GM21737 (cell line): ENCODE results near the gene MESP2.

Experiments
- ATAC-seq: cut with Tn5 transposase; IDR thresholded peaks from one replicate; pipeline ENCODE4 v1.9.1; 2021; ENCODE audit warnings: mild to moderate bottlenecking, moderate library complexity; ENCODE audit not compliant: unreplicated experiment

MESP2 gene

DNA sequence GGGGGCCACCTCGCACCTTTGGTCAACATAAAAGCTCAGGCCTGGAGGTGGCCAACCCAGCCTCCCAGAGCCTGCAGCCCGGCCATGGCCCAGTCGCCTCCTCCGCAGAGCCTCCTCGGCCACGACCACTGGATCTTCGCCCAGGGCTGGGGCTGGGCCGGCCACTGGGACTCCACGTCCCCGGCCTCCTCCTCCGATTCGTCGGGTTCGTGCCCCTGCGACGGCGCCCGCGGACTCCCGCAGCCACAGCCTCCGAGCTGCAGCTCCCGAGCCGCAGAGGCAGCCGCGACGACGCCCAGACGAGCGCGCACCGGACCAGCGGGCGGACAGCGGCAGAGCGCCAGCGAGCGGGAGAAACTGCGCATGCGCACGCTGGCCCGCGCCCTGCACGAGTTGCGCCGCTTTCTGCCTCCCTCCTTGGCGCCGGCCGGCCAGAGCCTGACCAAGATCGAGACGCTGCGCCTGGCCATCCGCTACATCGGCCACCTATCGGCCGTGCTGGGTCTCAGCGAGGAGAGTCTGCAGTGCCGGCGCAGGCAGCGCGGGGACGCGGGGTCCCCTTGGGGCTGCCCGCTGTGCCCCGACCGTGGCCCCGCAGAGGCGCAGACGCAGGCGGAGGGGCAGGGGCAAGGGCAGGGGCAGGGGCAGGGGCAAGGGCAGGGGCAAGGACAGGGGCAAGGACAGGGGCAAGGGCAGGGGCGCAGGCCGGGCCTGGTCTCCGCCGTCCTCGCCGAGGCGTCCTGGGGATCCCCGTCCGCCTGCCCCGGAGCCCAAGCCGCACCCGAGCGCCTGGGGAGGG lies at the start of gene MESP2:
Gene MESP2 (plus strand): TSS at position 59 of the 799 bp plus-strand sequence. CDS start 26 bp downstream, at position 85.
- ATAC-seq, result no peak

GRCh38 chr15:89728254-89728653 lies 47.9 kb upstream of the MESP2 start:
- no peak for ATAC-seq

DNA sequence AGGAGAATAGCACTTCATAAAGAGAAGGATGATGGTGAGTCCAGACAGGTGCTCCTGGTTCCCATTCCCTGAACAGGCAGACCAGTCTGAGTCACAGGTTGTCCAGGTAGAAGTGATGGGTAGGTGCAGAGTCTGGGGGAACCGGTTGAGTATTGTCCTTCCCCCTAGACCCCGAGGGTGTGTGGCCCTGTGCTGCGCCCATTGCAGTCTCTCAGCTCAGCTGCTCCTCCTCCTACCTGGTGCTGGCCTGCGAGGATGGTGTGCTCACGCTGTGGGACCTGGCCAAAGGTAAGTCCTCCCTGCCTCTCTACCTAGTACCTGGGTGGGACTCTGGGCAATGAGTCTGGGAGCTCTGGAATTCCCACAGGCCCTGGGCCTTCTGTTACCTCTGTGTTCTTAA lies 44.9 kb upstream of the MESP2 start:
- ATAC-seq, result no peak

DNA sequence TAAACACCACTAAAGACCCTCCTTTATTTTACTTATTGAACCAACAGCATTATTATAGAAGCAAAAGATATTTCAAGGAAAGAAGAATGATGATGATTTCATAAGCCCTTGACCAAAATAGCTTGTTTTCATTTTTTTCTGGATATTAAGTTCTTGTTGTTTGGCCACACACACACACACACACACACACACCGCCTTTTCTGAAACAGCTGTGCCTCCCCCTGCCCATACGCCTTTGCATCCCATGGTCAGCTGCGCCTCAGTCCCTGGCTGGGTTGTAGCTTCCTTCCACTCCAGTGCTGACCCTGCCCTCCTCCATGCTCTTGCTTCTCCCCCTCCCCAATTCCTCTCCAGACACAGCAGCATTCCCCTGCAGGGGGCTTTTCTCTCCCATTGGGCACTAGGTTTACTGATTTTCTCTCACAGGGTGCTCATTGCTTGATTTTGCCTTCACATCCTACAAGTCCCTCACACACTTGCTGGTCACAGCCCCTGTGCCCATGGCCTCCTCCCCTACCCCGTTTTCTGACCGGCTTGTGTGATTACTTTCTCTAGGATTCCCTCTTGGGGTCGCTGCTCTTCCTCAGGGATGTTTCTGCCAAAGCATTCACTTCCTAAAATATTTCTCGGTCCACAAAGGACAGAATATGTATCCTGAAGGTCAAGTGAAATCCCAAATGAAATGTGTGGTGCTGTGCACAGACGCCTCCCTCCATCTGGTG lies 43.5 kb upstream of the MESP2 start:
- ATAC-seq, result no peak

DNA sequence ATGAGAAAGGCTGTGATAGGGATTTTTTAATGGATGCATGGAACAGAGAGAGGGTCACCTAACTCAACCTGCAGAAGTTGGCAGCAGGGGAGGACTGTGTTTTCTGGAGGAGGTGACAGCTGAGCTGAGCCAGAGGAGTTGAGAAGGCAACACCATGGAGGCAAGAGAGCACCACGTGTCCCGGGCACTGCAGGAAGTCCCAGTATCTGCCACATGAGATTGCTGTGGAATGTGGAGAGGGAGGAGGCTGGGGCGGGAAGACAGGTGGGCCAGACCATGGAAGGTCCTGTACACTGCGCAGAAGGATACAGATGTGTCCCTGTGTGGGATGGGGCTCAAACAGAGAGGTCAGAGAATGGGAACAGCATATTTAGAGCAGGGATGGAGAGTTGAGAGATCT lies 40.4 kb upstream of the MESP2 start:
- no peak for ATAC-seq

GRCh38 chr15:89740137-89740536 lies 36.0 kb upstream of the MESP2 start:
- no peak for ATAC-seq

GRCh38 chr15:89743011-89743410 lies 33.1 kb upstream of the MESP2 start:
- ATAC-seq, result no peak

DNA sequence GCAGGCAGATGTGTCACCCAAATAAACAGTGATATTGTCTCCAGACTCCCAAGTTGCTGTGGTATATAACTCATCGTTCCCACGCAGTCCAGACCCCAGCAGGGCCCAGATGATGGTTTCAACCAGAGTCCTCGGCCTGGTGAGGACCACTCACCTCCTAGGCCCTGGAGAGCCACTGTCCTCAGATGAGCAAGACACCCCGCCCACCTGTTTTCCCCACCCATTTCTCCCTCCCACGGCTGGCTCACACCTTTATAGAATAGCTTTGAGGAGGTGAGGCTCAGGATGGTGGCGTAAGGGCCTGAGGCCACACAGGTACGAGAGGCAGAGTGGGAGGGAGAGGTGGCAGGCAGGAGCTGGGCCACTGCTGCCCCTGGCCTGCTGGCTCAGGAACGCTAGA lies 32.5 kb upstream of the MESP2 start:
- ATAC-seq, result no peak

GRCh38 chr15:89745131-89745530 lies 31.0 kb upstream of the MESP2 start:
- ATAC-seq, result no peak

GRCh38 chr15:89745768-89746167 lies 30.4 kb upstream of the MESP2 start:
- no peak for ATAC-seq

DNA sequence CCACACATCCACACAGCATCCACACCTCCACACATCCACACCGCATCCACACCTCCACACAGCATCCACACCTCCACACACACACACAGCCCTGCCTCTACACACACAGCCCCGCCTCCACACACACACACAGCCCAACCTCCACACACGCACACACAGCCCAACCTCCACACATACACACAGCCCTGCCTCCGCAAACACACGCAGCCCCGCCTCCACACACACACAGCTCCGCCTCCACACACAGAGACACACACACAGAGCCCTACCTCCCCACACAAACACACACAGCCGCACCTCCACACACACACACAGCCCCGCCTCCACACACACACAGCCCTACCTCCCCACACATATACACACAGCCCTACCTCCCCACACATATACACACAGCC lies 29.7 kb upstream of the MESP2 start:
- no peak for ATAC-seq

GRCh38 chr15:89747708-89748682 lies 28.1 kb upstream of the MESP2 start:
- no peak for ATAC-seq

DNA sequence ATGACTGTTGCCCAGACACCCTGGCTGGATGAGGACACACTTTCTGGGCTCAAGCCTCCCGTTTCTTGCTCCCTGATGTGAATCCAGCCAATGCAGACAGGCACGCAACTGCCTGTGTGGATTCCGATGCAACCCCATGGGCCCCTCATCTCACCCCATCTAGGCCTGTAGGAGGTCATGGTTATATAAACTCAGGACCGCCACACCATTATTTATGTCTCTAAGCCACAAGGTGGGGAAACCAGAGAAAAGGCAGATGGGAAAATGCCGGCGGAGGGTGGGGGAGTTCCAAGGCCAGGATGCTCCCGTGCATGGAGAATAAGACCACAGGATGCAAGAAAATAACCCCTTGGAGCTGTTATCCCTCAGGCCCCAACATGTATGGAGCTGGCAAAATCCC lies 27.1 kb upstream of the MESP2 start:
- ATAC-seq, result no peak

DNA sequence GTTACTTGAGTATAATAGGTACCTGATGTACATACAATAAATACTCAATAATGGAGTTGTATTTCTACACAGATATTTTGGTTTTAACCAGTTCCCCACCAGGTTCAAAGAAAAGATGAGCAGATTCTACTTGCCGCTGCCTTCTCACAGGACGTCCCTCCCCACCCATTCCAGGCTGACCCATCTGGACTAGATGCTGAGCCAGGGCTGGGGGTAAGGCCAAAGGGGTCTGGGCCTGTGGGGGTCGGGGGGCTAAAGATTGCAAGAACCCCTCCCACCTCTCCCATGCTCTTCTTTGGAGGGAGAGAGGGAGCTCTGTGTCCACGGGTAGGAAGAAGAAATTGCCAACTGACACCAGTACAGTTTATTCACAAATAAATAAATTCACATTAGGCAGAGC lies 26.6 kb upstream of the MESP2 start:
- ATAC-seq, result no peak

DNA sequence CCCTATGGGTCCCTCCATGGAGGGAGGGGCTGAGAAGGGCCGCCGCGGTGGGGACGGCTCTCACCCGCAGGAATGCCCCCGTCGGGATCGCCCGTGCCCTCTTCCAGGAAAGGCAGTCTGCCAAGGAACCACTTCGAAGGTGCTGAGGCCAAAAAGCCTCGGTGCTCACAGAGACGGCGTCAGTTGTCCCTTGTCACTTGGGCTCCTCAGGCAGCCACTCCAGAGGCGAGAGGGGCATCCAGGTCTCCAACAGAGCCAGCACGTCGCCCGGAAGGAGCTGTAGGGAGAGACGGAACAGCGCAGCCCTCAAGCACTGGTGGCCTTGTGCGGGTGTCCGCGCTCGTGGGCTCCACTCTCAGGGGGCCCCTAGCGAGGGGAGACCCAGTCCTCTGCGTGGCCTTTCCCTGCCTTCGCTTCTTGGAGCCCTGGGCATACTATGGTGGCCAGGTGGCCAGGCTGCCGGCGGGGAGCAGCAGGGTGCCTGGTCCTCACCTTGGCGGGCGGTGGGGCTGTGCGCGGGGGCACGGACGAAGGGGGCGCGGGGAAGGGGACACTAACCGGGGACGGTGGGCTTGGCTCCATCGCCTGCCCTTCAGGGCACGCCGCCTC lies 26.1 kb upstream of the MESP2 start:
- no peak for ATAC-seq

DNA sequence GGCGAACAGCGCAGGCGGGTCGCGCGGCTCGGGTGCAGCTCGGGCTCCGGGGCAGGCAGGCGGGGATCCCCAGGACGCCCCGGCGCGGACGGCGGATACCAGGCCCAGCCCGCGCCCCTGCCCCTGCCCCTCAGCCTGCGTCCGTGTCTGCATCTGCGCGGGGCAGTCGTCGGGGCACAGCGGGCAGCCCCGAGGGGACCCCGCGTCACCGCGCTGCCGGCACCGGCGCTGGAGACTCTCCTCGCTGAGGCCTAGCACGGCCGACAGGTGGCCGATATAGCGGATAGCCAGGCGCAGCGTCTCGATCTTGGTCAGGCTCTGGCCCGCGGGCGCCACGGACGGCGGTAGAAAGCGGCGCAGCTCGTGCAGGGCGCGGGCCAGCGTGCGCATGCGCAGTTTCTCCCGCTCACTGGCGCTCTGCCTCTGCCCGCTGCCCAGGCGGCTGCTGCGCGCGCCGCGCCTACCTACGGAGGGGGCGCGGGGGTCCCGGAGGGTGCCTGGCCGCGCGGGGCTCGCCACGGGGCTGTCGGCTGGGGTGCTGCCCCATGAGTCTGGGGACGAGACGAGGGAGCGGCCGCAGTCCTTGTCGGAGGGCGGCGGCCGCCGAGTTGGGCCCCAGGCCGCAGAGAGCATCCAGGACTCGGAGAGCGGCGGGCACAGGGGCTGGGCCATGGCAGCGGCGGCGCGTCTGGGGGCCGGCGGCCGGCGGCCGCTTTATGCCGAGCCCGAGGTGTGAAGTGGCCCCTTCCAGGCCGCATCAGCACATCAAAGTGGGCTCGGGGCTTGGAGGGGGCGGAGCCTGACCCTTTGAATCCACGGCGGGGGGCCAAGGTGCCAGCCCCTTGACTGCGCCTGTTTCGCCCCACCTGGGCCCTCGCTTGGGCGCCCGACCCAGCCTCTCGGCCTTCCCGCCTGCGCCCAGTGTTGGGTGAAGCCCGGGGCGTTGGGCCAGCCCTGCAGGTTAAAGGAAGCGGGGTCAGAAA lies 25.3 kb upstream of the MESP2 start, which contains the start of gene MESP1:
Gene MESP1 (minus strand): TSS at position 690 of the 983 bp plus-strand sequence. CDS start 18 bp downstream, at position 672.
- ATAC-seq, result peak; percentile 95

GRCh38 chr15:89751748-89752147 lies 24.4 kb upstream of the MESP2 start:
- ATAC-seq, result no peak

DNA sequence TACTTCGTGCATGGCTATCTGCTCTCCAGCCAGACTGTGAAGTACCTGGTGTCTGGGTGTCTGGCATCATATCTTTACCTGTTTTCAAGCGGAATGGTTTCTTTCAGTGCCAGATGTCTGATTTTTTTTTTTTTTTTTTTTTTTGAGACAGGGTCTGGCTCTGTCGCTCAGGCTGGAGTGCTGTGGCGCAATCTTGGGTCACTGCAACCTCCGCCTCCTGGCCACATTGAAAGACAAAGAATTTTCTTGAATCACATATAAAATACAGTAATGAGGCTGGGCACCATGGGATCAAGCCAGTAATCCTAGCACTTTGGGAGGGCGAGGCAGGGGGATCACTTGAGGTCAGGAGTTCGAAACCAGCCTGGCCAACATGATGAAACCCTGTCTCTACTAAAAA lies 22.3 kb upstream of the MESP2 start:
- no peak for ATAC-seq

DNA sequence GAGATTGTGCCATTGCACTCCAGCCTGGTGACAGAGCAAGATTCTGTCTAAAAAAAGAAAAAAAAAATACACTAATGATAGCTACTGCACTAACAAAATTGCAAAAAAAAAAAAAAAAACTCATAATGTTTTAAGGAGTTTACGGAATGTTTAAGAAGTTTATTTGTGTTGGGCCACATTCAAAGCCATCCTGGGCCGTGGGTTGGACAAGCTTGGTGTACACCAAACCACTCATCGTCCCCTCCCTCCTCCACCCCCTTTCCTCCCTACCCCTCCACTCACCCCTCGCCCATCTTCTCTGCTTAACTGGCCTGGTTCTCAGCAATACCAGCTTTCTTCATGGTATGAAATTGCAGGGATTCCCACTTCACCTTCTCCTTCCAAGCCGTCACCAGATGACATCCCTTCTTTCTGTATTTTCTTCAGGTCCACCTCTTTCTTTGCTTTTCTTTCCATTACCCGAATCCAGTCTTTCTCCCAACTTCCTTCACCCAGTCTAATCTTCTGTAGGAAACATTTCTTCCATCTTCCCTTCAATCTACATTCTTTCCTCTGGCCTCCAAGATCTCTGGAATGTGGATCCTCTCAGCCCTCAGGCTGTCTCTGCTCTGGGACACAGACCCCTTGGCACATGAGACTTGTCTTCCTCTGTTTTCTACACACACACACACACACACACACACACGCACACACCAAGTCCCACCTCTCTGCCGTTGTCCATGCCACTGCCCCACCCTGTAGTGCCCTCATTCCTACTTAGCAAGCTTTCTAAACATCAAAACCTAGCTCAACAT lies 21.6 kb upstream of the MESP2 start:
- ATAC-seq, result no peak
